GM12878 (cell line): ENCODE measurements around the gene GFM2. TPM values are rescaled to one million over a fixed set of nuclear protein-coding genes. Genes with fewer than 3 reads are reported as not detected.

Experiments
- ATAC-seq: fragments of 200-7000 bp; cut with Tn5 transposase; 3 replicates; pipeline ENCODE4 v1.9.1; 2020; ENCODE audit warnings: mild to moderate bottlenecking, moderate library complexity
- BruUV-seq: library from RNA; stranded (reverse); fragments of 400-500 nt; replicated peaks from 2 replicates; lab custom pipeline; 2021; lab: Mats Ljungman, UMichigan
- CTCF ChIA-PET: fragments of 300-600 bp; sonication (Branson Sonifier 250); formaldehyde crosslinking; extraction: SDS; loops from one replicate; lab custom pipeline; 2021; ENCODE audit warnings: inconsistent platforms; lab: Yijun Ruan, JAX
- POLR2A ChIA-PET: fragments of 350-600 bp; formaldehyde crosslinking; extraction: SDS; loops from one replicate; lab custom pipeline; 2021; ENCODE audit warnings: inconsistent platforms; lab: Charles Lee
- RAD21 ChIA-PET: fragments of 300-600 bp; sonication (Branson Sonifier 250); formaldehyde crosslinking; loops from one replicate; lab custom pipeline; 2023; ENCODE audit warnings: antibody characterized with exemption; ENCODE audit not compliant: unreplicated experiment; lab: Charles Lee
- SMC1A ChIA-PET: fragments of 300-600 bp; sonication (Branson Sonifier 250); formaldehyde crosslinking; loops from one replicate; lab custom pipeline; 2023; ENCODE audit not compliant: unreplicated experiment, uncharacterized antibody; lab: Charles Lee
- DNase-seq: peaks from one replicate; pipeline ENCODE4 v3.0.0-alpha.2; 2011; ENCODE audit warnings: low read depth, low spot score
- FAIRE-seq: peaks from 3 replicates; lab custom pipeline; 2011; peaks lifted over from hg19 to GRCh38; lab: Jason Lieb, UNC
- H2AFZ ChIP-seq: 2 replicates; pipeline ENCODE4 v1.6.0; 2011; ENCODE audit warnings: low read depth, low read length, control low read depth; ENCODE audit not compliant: control insufficient read depth
- H3K27ac ChIP-seq: 2 replicates; pipeline ENCODE4 v1.5.1; 2011; ENCODE audit warnings: control low read depth; ENCODE audit not compliant: control insufficient read depth, insufficient read depth
- H3K27me3 ChIP-seq, 2 experiments: replicated peaks in 1 of 2; 2 replicates each; pipeline versions ENCODE4 v1.6.0 to v1.6.1; 2011; ENCODE audit warnings: low read length in 1 of 2; ENCODE audit not compliant: control insufficient read depth in 2 of 2, insufficient read depth in 2 of 2
- H3K36me3 ChIP-seq, 2 experiments: 2 replicates each; pipeline ENCODE4 v1.5.1; 2011; ENCODE audit warnings: low read length in 1 of 2; ENCODE audit not compliant: control insufficient read depth in 2 of 2, insufficient read depth in 2 of 2
- H3K4me1 ChIP-seq: 2 replicates; pipeline ENCODE4 v1.6.1; 2011; ENCODE audit warnings: mild to moderate bottlenecking, low read length, moderate library complexity, mixed read lengths; ENCODE audit not compliant: control insufficient read depth, insufficient read depth
- H3K4me2 ChIP-seq: 2 replicates; pipeline ENCODE4 v1.6.0; 2011; ENCODE audit warnings: control low read depth; ENCODE audit not compliant: control insufficient read depth, insufficient read depth
- H3K4me3 ChIP-seq: fragments of 200-600 bp; sonication (generic); 2 replicates; pipeline ENCODE4 v1.5.1; 2016
- H3K79me2 ChIP-seq: 2 replicates; pipeline ENCODE4 v1.6.0; 2011; ENCODE audit warnings: low read length; ENCODE audit not compliant: control insufficient read depth, insufficient read depth
- H3K9ac ChIP-seq: 2 replicates; pipeline ENCODE4 v1.8.0; 2011; ENCODE audit warnings: low read length, control low read depth, mixed read lengths; ENCODE audit not compliant: control insufficient read depth, insufficient read depth
- H3K9me3 ChIP-seq: replicated peaks from 3 replicates; pipeline ENCODE4 v1.5.1; 2011; ENCODE audit warnings: mild to moderate bottlenecking, low read length; ENCODE audit not compliant: control insufficient read depth, insufficient read depth
- H4K20me1 ChIP-seq: 2 replicates; pipeline ENCODE4 v1.6.0; 2011; ENCODE audit not compliant: control insufficient read depth, insufficient read depth
- BACH1 ChIP-seq: fragments of 450-650 bp; IDR thresholded peaks from 2 replicates; pipeline ENCODE4 v1.6.1; 2017; ENCODE audit warnings: mild to moderate bottlenecking, borderline replicate concordance
- BHLHE40 ChIP-seq, 2 experiments: fragments of 450-650 bp in 1 of 2; IDR thresholded peaks; 2 replicates each; pipeline ENCODE4 v1.6.1; 2011 to 2017; ENCODE audit warnings: low read depth in 2 of 2, borderline replicate concordance in 1 of 2, improper control_type of control experiment in 1 of 2, low read length in 1 of 2, mild to moderate bottlenecking in 1 of 2
- CBX5 ChIP-seq: sonication (generic); IDR thresholded peaks from 2 replicates; pipeline ENCODE4 v1.6.1; 2016; ENCODE audit warnings: low read depth, moderate library complexity, mild to moderate bottlenecking, inconsistent platforms
- CREB1 ChIP-seq: IDR thresholded peaks from 2 replicates; pipeline ENCODE4 v1.6.1; 2012; ENCODE audit warnings: low read depth, mild to moderate bottlenecking, inconsistent platforms
- CTCF ChIP-seq, 3 experiments: IDR thresholded peaks in 2 of 3; conservative IDR thresholded peaks in 1 of 3; 2 replicates each; pipeline ENCODE4 v1.5.1; 2011; ENCODE audit warnings: low read depth in 3 of 3, low read length in 3 of 3, mild to moderate bottlenecking in 3 of 3, control low read depth in 2 of 3, moderate library complexity in 2 of 3, inconsistent platforms in 1 of 3, mixed read lengths in 1 of 3; ENCODE audit not compliant: control insufficient read depth in 2 of 3, insufficient read depth in 1 of 3; ENCODE audit errors: extremely low read depth in 1 of 3
- DPF2 ChIP-seq: fragments of 450-650 bp; IDR thresholded peaks from 2 replicates; pipeline ENCODE4 v1.6.1; 2017; ENCODE audit warnings: mild to moderate bottlenecking
- EED ChIP-seq: sonication (generic); IDR thresholded peaks from 2 replicates; pipeline ENCODE4 v1.6.1; 2016; ENCODE audit warnings: antibody characterized with exemption, low read depth
- EGR1 ChIP-seq, 2 experiments: IDR thresholded peaks; 1 replicate in 1 of 2; 2 replicates in 1 of 2; pipeline ENCODE4 v1.6.1; 2011 to 2012; ENCODE audit warnings: low read depth in 2 of 2, low read length in 2 of 2, borderline replicate concordance in 1 of 2, mild to moderate bottlenecking in 1 of 2, moderate library complexity in 1 of 2
- GATAD2B ChIP-seq: fragments of 450-650 bp; conservative IDR thresholded peaks from 2 replicates; pipeline ENCODE4 v1.6.1; 2017; ENCODE audit warnings: low read depth, mild to moderate bottlenecking, moderate library complexity
- IKZF1 ChIP-seq: fragments of 450-650 bp; conservative IDR thresholded peaks from 2 replicates; pipeline ENCODE4 v1.6.1; 2017; ENCODE audit warnings: antibody characterized with exemption, mild to moderate bottlenecking
- IKZF2 ChIP-seq, 2 experiments: fragments of 450-650 bp; IDR thresholded peaks; 2 replicates each; pipeline ENCODE4 v1.6.1; 2017; ENCODE audit warnings: mild to moderate bottlenecking in 2 of 2, moderate library complexity in 2 of 2
- KLF5 ChIP-seq: fragments of 450-650 bp; IDR thresholded peaks from 2 replicates; pipeline ENCODE4 v1.6.1; 2014; ENCODE audit warnings: mild to moderate bottlenecking; ENCODE audit not compliant: partially characterized antibody
- MEF2B ChIP-seq: fragments of 450-650 bp; IDR thresholded peaks from 2 replicates; pipeline ENCODE4 v1.6.1; 2018; ENCODE audit warnings: mild to moderate bottlenecking, moderate library complexity; ENCODE audit not compliant: partially characterized antibody, poor library complexity, severe bottlenecking
- NBN ChIP-seq: fragments of 450-650 bp; IDR thresholded peaks from 2 replicates; pipeline ENCODE4 v1.6.1; 2016
- POLR2A ChIP-seq: IDR thresholded peaks from 2 replicates; pipeline ENCODE4 v1.6.1; 2011; ENCODE audit warnings: low read depth, mild to moderate bottlenecking, low read length
- POLR2AphosphoS5 ChIP-seq: IDR thresholded peaks from 2 replicates; pipeline ENCODE4 v1.6.1; 2011; ENCODE audit warnings: mild to moderate bottlenecking, low read length, inconsistent platforms
- SMARCA5 ChIP-seq: fragments of 450-650 bp; IDR thresholded peaks from 2 replicates; pipeline ENCODE4 v1.6.1; 2017; ENCODE audit warnings: mild to moderate bottlenecking
- SPI1 ChIP-seq: IDR thresholded peaks from 2 replicates; pipeline ENCODE4 v1.6.1; 2011; ENCODE audit warnings: low read depth, mild to moderate bottlenecking, low read length, moderate library complexity, borderline replicate concordance; ENCODE audit not compliant: insufficient read depth
- SREBF1 ChIP-seq: IDR thresholded peaks from 2 replicates; pipeline ENCODE4 v1.6.1; 2012; ENCODE audit warnings: mild to moderate bottlenecking, low read length
- STAT1 ChIP-seq: fragments of 450-650 bp; conservative IDR thresholded peaks from 2 replicates; pipeline ENCODE4 v1.6.1; 2014; ENCODE audit warnings: antibody characterized with exemption, mild to moderate bottlenecking
- WGBS: methylation state at CpG from one replicate; pipeline ENCODE4 v1.1.6; 2016; ENCODE audit warnings: low lambda C conversion rate; ENCODE audit not compliant: insufficient replicate concordance, insufficient coverage; ENCODE audit errors: missing lambda C conversion rate; 5-methylcytosine and 5-hydroxymethylcytosine counted together
- in situ Hi-C: fragments of 300-500 bp; cut with MboI; formaldehyde crosslinking; loops from 9 replicates; pipeline ENCODE4 v1.14.3; 2018; ENCODE audit warnings: mixed read lengths
- intact Hi-C: fragments of 100-400 bp; cut with micrococcal nuclease; formaldehyde crosslinking; loops from one replicate; pipeline ENCODE4 v1.14.2; 2022; ENCODE audit not compliant: unreplicated experiment
- polyA plus RNA-seq, 11 experiments: library from polyadenylated mRNA; depleted of rRNA in 4 of 11; unstranded in 6 of 11; stranded (reverse) in 5 of 11; fragments of >200 nt; fragmentation: Nextera tagmentation in 4 of 11; fragmentation: Illumina TruSeq in 1 of 11; extraction: Ambion mirVana in 4 of 11; extraction: Trizol in 1 of 11; gene quantifications; 1 replicate in 1 of 11; 2 replicates in 10 of 11; pipeline versions ENCODE4 v1.2.1 to v1.2.3, GENCODE V29; 2011 to 2016; ENCODE audit warnings: inconsistent platforms in 2 of 11, missing spikeins in 2 of 11, low read depth in 1 of 11
- total RNA-seq, 4 experiments: library from RNA; depleted of rRNA in 3 of 4; stranded (reverse); fragments of >200 nt in 3 of 4; fragmentation: Illumina TruSeq in 1 of 4; extraction: Trizol in 1 of 4; gene quantifications; 2 replicates each; pipeline versions ENCODE4 v1.2.1 to v1.2.3, GENCODE V29; 2013 to 2021

GFM2 gene
- total and polyA plus RNA-seq, 10 of the 15 experiments (the other 5 are each of a cell fraction or from before 2014, with no cell fraction given) = 19.9 to 51.3 (median 32.7) TPM

DNA sequence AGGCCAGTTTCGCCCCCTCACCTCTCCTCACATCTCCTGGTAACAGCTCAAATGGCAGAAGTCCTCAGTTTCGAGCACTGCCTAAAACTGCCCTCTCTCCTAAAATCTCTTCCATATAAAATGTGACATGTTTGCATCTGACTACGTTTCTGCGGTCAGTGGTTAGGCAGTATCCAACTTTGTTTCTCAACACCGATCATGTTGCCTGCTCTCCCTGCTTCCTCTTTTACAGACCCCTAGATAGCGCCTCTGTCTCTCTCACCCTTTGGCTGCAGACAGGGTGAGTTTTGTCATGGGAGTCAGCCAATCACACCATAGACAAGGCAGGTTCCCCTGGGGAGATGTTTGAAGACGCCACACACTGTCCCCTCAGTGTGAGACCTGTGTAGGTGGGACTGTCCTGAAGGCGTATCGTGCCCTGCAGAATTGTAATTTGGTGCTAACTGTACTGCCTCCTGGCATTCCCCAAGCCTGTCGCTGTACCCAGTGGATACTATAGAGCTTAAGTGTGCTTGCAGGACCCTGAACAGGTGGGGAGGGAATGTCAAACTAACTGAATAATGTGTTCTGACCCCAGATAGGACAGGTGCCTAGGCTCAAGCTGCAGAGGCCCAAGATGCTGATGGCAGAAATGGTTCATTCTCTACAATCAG lies 80.8 kb downstream of the GFM2 start (continued):
- peak; percentile 55 for TF ChIP-seq MEF2B
- peak; percentile 41; the same call in 1 of the 2 replicates for TF ChIP-seq EED
- TF ChIP-seq BACH1 = peak; percentile 26; the same call in 1 of the 2 replicates
- TF ChIP-seq IKZF2 (IDR thresholded peaks at IDR 0.05) = peak; percentile 56 to 64; a peak in 2 of 4 replicates
- 0 out of 2 replicates have a peak, but pooled peaks have one; percentile 27 for TF ChIP-seq CREB1
- peak; percentile 87 for TF ChIP-seq SPI1
- TF ChIP-seq DPF2 = peak; percentile 20; the same call in 1 of the 2 replicates

DNA sequence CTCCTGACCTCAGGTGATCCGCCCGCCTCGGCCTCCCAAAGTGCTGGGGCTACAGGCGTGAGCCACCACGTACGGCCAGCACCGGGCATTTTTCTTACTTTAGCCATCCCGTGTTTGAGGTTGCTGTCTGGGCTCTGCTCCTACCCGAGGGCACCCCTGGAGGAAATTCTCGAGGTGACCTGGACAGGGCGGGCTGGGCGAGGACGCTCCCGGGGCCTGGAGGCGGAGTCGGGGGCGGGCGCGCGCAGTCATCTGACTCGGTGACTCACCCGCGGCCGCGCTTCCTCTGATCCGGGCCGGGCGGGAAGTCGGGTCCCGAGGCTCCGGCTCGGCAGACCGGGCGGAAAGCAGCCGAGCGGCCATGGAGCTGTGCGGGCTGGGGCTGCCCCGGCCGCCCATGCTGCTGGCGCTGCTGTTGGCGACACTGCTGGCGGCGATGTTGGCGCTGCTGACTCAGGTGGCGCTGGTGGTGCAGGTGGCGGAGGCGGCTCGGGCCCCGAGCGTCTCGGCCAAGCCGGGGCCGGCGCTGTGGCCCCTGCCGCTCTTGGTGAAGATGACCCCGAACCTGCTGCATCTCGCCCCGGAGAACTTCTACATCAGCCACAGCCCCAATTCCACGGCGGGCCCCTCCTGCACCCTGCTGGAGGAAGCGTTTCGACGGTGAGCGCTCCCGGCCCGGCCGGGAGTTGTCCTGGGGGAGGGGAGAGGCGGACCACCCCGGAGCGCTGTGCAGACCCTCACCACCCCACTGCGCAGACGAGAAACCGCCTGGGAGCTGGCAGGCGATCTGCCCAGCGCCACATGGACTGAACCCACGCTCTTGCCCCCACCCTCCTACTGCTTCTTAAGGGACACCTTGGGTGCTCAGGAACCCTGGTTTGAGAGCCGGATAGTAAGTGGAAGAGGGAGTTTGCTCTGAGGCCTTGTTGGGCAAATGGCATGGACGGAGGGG lies 81.7 kb downstream of the GFM2 start, which contains the start of gene HEXB:
HEXB (plus strand) TSS at position 334 of the 952 bp plus-strand sequence; CDS start at position 362, 28 bp downstream.
- intact Hi-C loops (no loop called here), in situ Hi-C loops (loop anchor here (5.0 kb wide), 1 partner anchor 232 kb away; no protein-coding TSS in a partner anchor)
- peak; percentile 89 for ATAC-seq
- ChIA-PET CTCF (interaction anchor here (0.6 to 1.2 kb wide), 3 partner anchors 63 to 235 kb away, joined by 3 to 4 read pairs (median 4); no protein-coding TSS in a partner anchor), RAD21 (interaction anchor here (0.8 to 1.0 kb wide), 2 partner anchors 36 to 76 kb away, joined by 3 read pairs; no protein-coding TSS in a partner anchor), SMC1A (interaction anchor here (1.3 to 1.6 kb wide), 2 partner anchors 11 to 218 kb away, joined by 3 to 6 read pairs; no protein-coding TSS in a partner anchor), POLR2A (interaction anchor here (0.5 to 0.8 kb wide), 2 partner anchors 82 to 1005 kb away, joined by 3 to 4 read pairs; partner anchors contain the start of genes GFM2 and NSA2)
- 7% methylated on average over 53 of the region's 78 CpGs for WGBS
- Histone ChIP-seq H3K4me1 (no peaks in the 10 kb centered on the region), H3K79me2 (peaks cover 4% of the 10 kb centered on the region), H3K4me3 (peak within 1 kb of the TSS; percentile 80), H3K9me3 (no peaks in the 10 kb centered on the region), H4K20me1 (no peaks in the 10 kb centered on the region), H3K36me3 (no peaks in the 10 kb centered on the region; a peak in 1 of 4 replicates), H2AFZ (peak within 1 kb of the TSS; percentile 86), H3K9ac (peak within 1 kb of the TSS; percentile 84), H3K27ac (peak within 1 kb of the TSS; percentile 56), H3K27me3 (no peaks in the 10 kb centered on the region), H3K4me2 (peak within 1 kb of the TSS; percentile 98)
- DNase-seq = peak; percentile 27
- no peak for FAIRE-seq
- no TSS peak for BruUV-seq
- TF ChIP-seq POLR2AphosphoS5 = peak; percentile 67; the same call in 1 of the 2 replicates
- TF ChIP-seq GATAD2B = peak; percentile 76; the same call in 1 of the 2 replicates
- no peak for TF ChIP-seq NBN
- peak; percentile 35 for TF ChIP-seq KLF5
- peak in 1 of 3 experiments; percentile 12; a peak in 1 of 6 replicates for TF ChIP-seq CTCF (IDR thresholded peaks at IDR 0.05 in 2 of 3, conservative IDR thresholded peaks at IDR 0.05 in 1 of 3; ENCODE audit: control insufficient read depth in 2 of 3, extremely low read depth in 1 of 3, insufficient read depth in 1 of 3, low read depth in 3 of 3, low read length in 3 of 3)
- 0 out of 2 replicates have a peak, but pooled peaks have one; percentile 87 for TF ChIP-seq SMARCA5
- no peak for TF ChIP-seq SREBF1
- 0 out of 2 replicates have a peak, but pooled peaks have one; percentile 6 for TF ChIP-seq CBX5
- peak in 1 of 2 experiments; percentile 59; a peak in 1 of 4 replicates for TF ChIP-seq BHLHE40 (IDR thresholded peaks at IDR 0.05; ENCODE audit: borderline replicate concordance in 1 of 2, low read depth in 2 of 2, low read length in 1 of 2)
- TF ChIP-seq POLR2A = peak; percentile 96
- no peak; a peak in 1 of 3 replicates for TF ChIP-seq EGR1 (IDR thresholded peaks at IDR 0.05; ENCODE audit: borderline replicate concordance in 1 of 2, low read depth in 2 of 2, low read length in 2 of 2)
- 0 out of 2 replicates have a peak, but pooled peaks have one; percentile 25 for TF ChIP-seq STAT1
- TF ChIP-seq IKZF1 = peak; percentile 78
